Lower leg skin (tissue), 4 donors: Measurements from ENCODE around the gene HMG20A. TPM values are rescaled to one million over a fixed set of nuclear protein-coding genes. Genes with fewer than 3 reads are reported as not detected.

Experiments
- DNase-seq, 2 donors: peaks; one replicate each; pipeline ENCODE4 v3.0.0-alpha.2; 2019; ENCODE audit warnings: low spot score in 2 of 2
- H3K4me3 ChIP-seq: fragments of 200-600 bp; sonication (generic); 2 replicates; pipeline ENCODE4 v1.5.1; 2017; ENCODE audit warnings: mild to moderate bottlenecking, low read depth; ENCODE audit not compliant: poor library complexity, severe bottlenecking
- CTCF ChIP-seq, 3 donors: fragments of 450-650 bp; IDR thresholded peaks; one replicate each; pipeline ENCODE4 v1.5.1; 2016; ENCODE audit warnings: antibody characterized with exemption in 3 of 3, mild to moderate bottlenecking in 3 of 3, moderate library complexity in 2 of 3
- POLR2A ChIP-seq, 2 donors: fragments of 450-650 bp; IDR thresholded peaks; one replicate each; pipeline ENCODE4 v1.6.1; 2016 to 2017; ENCODE audit warnings: antibody characterized with exemption in 2 of 2, mild to moderate bottlenecking in 1 of 2, moderate library complexity in 1 of 2
- WGBS, 2 donors: methylation state at CpG; one replicate each; pipeline ENCODE4 v1.1.5; 2018; 5-methylcytosine and 5-hydroxymethylcytosine counted together
- intact Hi-C: fragments of 100-400 bp; cut with DNase I; formaldehyde crosslinking; loops from one replicate; pipeline ENCODE4 v1.15.0; 2023; ENCODE audit warnings: low total_unique reads
- total RNA-seq, 4 donors: library from RNA; depleted of rRNA; stranded (reverse); fragments of >200 nt; gene quantifications; one replicate each; pipeline ENCODE4 v1.1.0, GENCODE V29; 2016

The HMG20A gene
- total RNA-seq, 4 donors from 2014 or later = 16.8 to 28.1 (median 22.5) TPM

GRCh38 chr15:77416148-77416455 is 4.6 kb upstream of the HMG20A start:
- DNase-seq = peak; percentile 65 to 89
- WGBS, 2 donors = 39 to 53% methylated on average over 2 of the region's 2 CpGs
- intact Hi-C loops = no loop called here
- no peak overlapping the region for H3K4me3 ChIP-seq
- TF ChIP-seq CTCF (IDR thresholded peaks at IDR 0.05) = no peak
- no peak for TF ChIP-seq POLR2A (IDR thresholded peaks at IDR 0.05)

GRCh38 chr15:77416954-77417353 is 3.7 kb upstream of the HMG20A start:
- TF ChIP-seq CTCF (IDR thresholded peaks at IDR 0.05) (no peak), POLR2A (IDR thresholded peaks at IDR 0.05) (no peak)
- H3K4me3 ChIP-seq = no peak overlapping the region
- intact Hi-C loops = no loop called here
- DNase-seq = no peak
- WGBS, 2 donors = 68 to 71% methylated on average over 1 of the region's 1 CpG

- H3K4me3 ChIP-seq = no peak overlapping the region
- intact Hi-C loops = no loop called here
- TF ChIP-seq POLR2A (IDR thresholded peaks at IDR 0.05) (no peak), CTCF (IDR thresholded peaks at IDR 0.05) (no peak)
- no peak for DNase-seq
- WGBS, 2 donors = 25 to 41% methylated on average over 3 of the region's 3 CpGs
Measured at GRCh38 chr15:77417602-77418001, 3.1 kb upstream of the HMG20A start.

- H3K4me3 ChIP-seq = peak overlapping the region; percentile 88
- TF ChIP-seq CTCF (IDR thresholded peaks at IDR 0.05) (no peak), POLR2A (IDR thresholded peaks at IDR 0.05) (no peak)
- no peak for DNase-seq
- intact Hi-C loops = no loop called here
- 28 to 31% methylated on average over 8 of the region's 8 CpGs for WGBS, 2 donors
Measured at GRCh38 chr15:77418391-77418965, 2.2 kb upstream of the HMG20A start.

- H3K4me3 ChIP-seq = peak overlapping the region; percentile 88
- WGBS, 2 donors = 1% methylated on average over 38 to 55 of the region's 72 CpGs
- intact Hi-C loops = no loop called here
- no peak for TF ChIP-seq POLR2A (IDR thresholded peaks at IDR 0.05)
- no peak for TF ChIP-seq CTCF (IDR thresholded peaks at IDR 0.05)
- DNase-seq = peak in 1 of 2 donors; percentile 89
Measured at GRCh38 chr15:77418966-77419835, 1.5 kb upstream of the HMG20A start.
